ENCODE measurements around the gene MIB1.
"Not testable (repeated sequence)": the region's sequence is repeated elsewhere in the genome, so short reads cannot be mapped to it uniquely, and the experiment has no call there.

MIB1 gene

DNA sequence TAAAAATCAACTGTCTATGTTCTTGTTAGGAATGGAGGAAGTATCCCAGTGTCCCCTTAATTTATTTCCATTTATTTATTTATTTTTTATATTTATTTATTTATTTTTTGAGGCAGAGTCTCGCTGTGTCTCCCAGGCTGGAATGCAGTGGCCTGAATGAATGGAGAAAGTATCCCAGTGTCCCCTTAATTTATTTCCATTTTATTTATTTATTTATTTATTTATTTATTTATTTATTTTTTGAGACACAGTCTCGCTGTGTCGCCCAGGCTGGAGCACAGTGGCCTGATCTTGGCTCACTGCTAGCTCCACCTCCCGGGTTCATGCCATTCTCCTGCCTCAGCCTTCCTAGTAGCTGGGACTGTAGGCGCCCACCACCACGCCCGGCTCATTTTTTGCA, 34.1 kb downstream of the MIB1 start:
- no peaks in the 10 kb centered on the region for H3K4me1 ChIP-seq (ENCODE audit: insufficient read depth, low read length, severe bottlenecking)
- no peak overlapping the region for H3K9ac ChIP-seq (ENCODE audit: low read length)
- no peak overlapping the region for H2AFZ ChIP-seq (ENCODE audit: low read length)
- H3K27me3 ChIP-seq (ENCODE audit: insufficient read depth, low read length) = no peaks in the 10 kb centered on the region
- H4K20me1 ChIP-seq (ENCODE audit: insufficient read depth, low read length) = no peaks in the 10 kb centered on the region
- TF ChIP-seq, protein P1, sequence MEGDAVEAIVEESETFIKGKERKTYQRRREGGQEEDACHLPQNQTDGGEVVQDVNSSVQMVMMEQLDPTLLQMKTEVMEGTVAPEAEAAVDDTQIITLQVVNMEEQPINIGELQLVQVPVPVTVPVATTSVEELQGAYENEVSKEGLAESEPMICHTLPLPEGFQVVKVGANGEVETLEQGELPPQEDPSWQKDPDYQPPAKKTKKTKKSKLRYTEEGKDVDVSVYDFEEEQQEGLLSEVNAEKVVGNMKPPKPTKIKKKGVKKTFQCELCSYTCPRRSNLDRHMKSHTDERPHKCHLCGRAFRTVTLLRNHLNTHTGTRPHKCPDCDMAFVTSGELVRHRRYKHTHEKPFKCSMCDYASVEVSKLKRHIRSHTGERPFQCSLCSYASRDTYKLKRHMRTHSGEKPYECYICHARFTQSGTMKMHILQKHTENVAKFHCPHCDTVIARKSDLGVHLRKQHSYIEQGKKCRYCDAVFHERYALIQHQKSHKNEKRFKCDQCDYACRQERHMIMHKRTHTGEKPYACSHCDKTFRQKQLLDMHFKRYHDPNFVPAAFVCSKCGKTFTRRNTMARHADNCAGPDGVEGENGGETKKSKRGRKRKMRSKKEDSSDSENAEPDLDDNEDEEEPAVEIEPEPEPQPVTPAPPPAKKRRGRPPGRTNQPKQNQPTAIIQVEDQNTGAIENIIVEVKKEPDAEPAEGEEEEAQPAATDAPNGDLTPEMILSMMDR (IDR thresholded peaks at IDR 0.05; ENCODE audit: low read length) = no peak
- no peak for TF ChIP-seq EZH2 (IDR thresholded peaks at IDR 0.05; ENCODE audit: borderline replicate concordance, low read length)
- H3K4me3 ChIP-seq (ENCODE audit: low read depth, low read length, poor library complexity, severe bottlenecking) = no peak overlapping the region
- peaks cover 32% of the 10 kb centered on the region for H3K36me3 ChIP-seq (ENCODE audit: insufficient read depth, low read length)
- H3K9me3 ChIP-seq (ENCODE audit: low read length) = no peaks in the 10 kb centered on the region
- no peaks in the 10 kb centered on the region for H3F3A ChIP-seq (ENCODE audit: insufficient read depth, low read length)
- H3K9me2 ChIP-seq (ENCODE audit: low read depth, low read length) = no peaks in the 10 kb centered on the region
- H3K27ac ChIP-seq (ENCODE audit: low read depth, low read length, poor library complexity, severe bottlenecking) = no peak overlapping the region
- H3K4me2 ChIP-seq (ENCODE audit: low read length) = no peak overlapping the region
- no peaks in the 10 kb centered on the region for H3K79me2 ChIP-seq (ENCODE audit: insufficient read depth, low read length)

DNA sequence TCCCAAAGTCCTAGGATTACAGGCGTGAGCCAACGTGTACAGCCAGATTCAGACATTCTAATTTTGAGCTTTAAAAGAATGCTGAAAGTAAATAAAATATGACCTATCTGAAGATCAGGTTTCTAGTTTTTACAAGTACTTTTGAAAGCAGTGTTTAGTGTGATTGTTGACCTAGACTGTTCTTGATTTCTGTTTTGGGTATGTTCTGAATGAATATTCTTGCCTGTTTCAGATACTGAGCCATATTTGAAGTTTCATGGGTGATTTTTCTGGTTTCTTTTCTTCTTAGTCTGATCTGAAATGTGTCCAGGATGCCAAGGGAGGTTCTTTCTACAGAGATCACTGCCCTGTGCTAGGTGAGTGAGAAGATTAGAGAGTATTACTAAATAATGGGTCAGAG, 37.2 kb downstream of the MIB1 start:
- TF ChIP-seq, protein P1 (IDR thresholded peaks at IDR 0.05; ENCODE audit: low read length) = no peak
- no peak for TF ChIP-seq EZH2 (IDR thresholded peaks at IDR 0.05; ENCODE audit: borderline replicate concordance, low read length)
- H4K20me1 ChIP-seq (ENCODE audit: insufficient read depth, low read length) = no peaks in the 10 kb centered on the region
- no peak overlapping the region for H3K4me2 ChIP-seq (ENCODE audit: low read length)
- no peak overlapping the region for H3K4me3 ChIP-seq (ENCODE audit: low read depth, low read length, poor library complexity, severe bottlenecking)
- H3K4me1 ChIP-seq (ENCODE audit: insufficient read depth, low read length, severe bottlenecking) = no peaks in the 10 kb centered on the region
- H2AFZ ChIP-seq (ENCODE audit: low read length) = no peak overlapping the region
- H3K36me3 ChIP-seq (ENCODE audit: insufficient read depth, low read length) = peaks cover 26% of the 10 kb centered on the region
- no peaks in the 10 kb centered on the region for H3K9me2 ChIP-seq (ENCODE audit: low read depth, low read length)
- H3K9me3 ChIP-seq (ENCODE audit: low read length) = no peaks in the 10 kb centered on the region
- no peak overlapping the region for H3K27ac ChIP-seq (ENCODE audit: low read depth, low read length, poor library complexity, severe bottlenecking)
- H3F3A ChIP-seq (ENCODE audit: insufficient read depth, low read length) = no peaks in the 10 kb centered on the region
- H3K9ac ChIP-seq (ENCODE audit: low read length) = no peak overlapping the region
- H3K79me2 ChIP-seq (ENCODE audit: insufficient read depth, low read length) = no peaks in the 10 kb centered on the region
- no peaks in the 10 kb centered on the region for H3K27me3 ChIP-seq (ENCODE audit: insufficient read depth, low read length)

DNA sequence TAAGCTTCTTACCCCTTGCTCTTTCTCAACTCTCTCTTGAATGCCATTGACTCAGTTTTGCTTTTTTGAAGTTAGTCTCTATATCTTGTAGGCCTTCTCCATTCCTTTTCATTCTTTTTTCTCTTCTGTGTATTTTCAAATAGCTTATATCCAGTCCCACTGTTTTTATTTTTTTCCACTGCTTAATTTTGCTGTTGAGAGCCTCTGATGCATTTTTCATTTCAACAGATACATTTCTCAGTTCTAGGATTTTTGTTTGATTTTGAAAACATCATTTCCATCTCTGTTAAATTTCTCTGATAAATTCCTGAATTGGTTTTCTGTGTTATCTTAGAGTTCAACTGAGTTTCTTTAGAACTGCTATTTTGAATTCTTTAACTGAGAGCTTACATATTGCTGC, 45.9 kb downstream of the MIB1 start:
- Histone ChIP-seq H3K4me3 (ENCODE audit: low read depth, low read length, poor library complexity, severe bottlenecking) (no peak overlapping the region), H4K20me1 (ENCODE audit: insufficient read depth, low read length) (no peaks in the 10 kb centered on the region), H3K9me3 (ENCODE audit: low read length) (peaks cover 13% of the 10 kb centered on the region), H2AFZ (ENCODE audit: low read length) (no peak overlapping the region), H3K9ac (ENCODE audit: low read length) (no peak overlapping the region), H3K36me3 (ENCODE audit: insufficient read depth, low read length) (peaks cover 66% of the 10 kb centered on the region), H3K9me2 (ENCODE audit: low read depth, low read length) (no peaks in the 10 kb centered on the region), H3F3A (ENCODE audit: insufficient read depth, low read length) (no peaks in the 10 kb centered on the region), H3K4me1 (ENCODE audit: insufficient read depth, low read length, severe bottlenecking) (no peaks in the 10 kb centered on the region), H3K79me2 (ENCODE audit: insufficient read depth, low read length) (no peaks in the 10 kb centered on the region), H3K27ac (ENCODE audit: low read depth, low read length, poor library complexity, severe bottlenecking) (no peak overlapping the region), H3K27me3 (ENCODE audit: insufficient read depth, low read length) (no peaks in the 10 kb centered on the region), H3K4me2 (ENCODE audit: low read length) (no peak overlapping the region)
- TF ChIP-seq, protein P1 (IDR thresholded peaks at IDR 0.05; ENCODE audit: low read length) = no peak
- TF ChIP-seq EZH2 (IDR thresholded peaks at IDR 0.05; ENCODE audit: borderline replicate concordance, low read length) = no peak

DNA sequence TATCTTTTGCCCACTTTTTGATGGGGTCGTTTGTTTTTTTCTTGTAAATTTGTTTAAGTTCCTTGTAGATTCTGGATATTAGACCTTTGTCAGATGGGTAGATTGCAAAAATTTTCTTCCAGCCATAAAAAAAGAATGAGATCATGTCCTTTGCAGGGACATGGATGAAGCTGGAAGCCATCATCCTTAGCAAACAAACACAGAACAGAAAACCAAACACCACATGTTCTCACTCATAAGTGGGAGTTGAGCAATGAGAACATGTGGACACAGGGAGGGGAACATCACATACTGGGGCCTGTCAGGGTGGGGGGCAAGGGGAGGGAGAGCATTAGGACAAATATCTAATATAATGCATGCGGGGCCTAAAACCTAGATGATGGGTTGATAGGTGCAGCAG, 55.5 kb downstream of the MIB1 start:
- not testable (repeated sequence) for H3K27ac ChIP-seq (ENCODE audit: low read depth, low read length, poor library complexity, severe bottlenecking); H3K9ac ChIP-seq (ENCODE audit: low read length); H3K27me3 ChIP-seq (ENCODE audit: insufficient read depth, low read length); H3K4me3 ChIP-seq (ENCODE audit: low read depth, low read length, poor library complexity, severe bottlenecking); H3K4me1 ChIP-seq (ENCODE audit: insufficient read depth, low read length, severe bottlenecking); H3K9me2 ChIP-seq (ENCODE audit: low read depth, low read length); H3K4me2 ChIP-seq (ENCODE audit: low read length); H4K20me1 ChIP-seq (ENCODE audit: insufficient read depth, low read length); H3K79me2 ChIP-seq (ENCODE audit: insufficient read depth, low read length); H3F3A ChIP-seq (ENCODE audit: insufficient read depth, low read length); H2AFZ ChIP-seq (ENCODE audit: low read length); H3K9me3 ChIP-seq (ENCODE audit: low read length)
- H3K36me3 ChIP-seq (ENCODE audit: insufficient read depth, low read length) = peaks cover 29% of the 10 kb centered on the region; the same call in 1 of the 2 replicates

Measured in OCI-LY1 (cell line).